NT2/D1 (cell line): ENCODE data around the gene MTMR3.
"Not testable (repeated sequence)": the region's sequence is repeated elsewhere in the genome, so short reads cannot be mapped to it uniquely, and the experiment has no call there.

ENCODE experiments used
- DNase-seq: peaks from one replicate; pipeline ENCODE4 v3.0.0-alpha.2; 2011; ENCODE audit warnings: low read depth, low spot score
- H3K27me3 ChIP-seq: 2 replicates; pipeline ENCODE4 v1.6.0; 2011; ENCODE audit warnings: mild to moderate bottlenecking; ENCODE audit not compliant: insufficient read length, insufficient read depth
- H3K36me3 ChIP-seq: 2 replicates; pipeline ENCODE4 v1.6.1; 2011; ENCODE audit warnings: mild to moderate bottlenecking, low read length, mixed read lengths; ENCODE audit not compliant: insufficient read depth, insufficient read length
- H3K4me1 ChIP-seq: 2 replicates; pipeline ENCODE4 v1.5.1; 2011; ENCODE audit not compliant: insufficient read depth, insufficient read length
- H3K4me3 ChIP-seq: 2 replicates; pipeline ENCODE4 v1.5.1; 2011; ENCODE audit warnings: low read depth; ENCODE audit not compliant: insufficient read length
- H3K9ac ChIP-seq: 2 replicates; pipeline ENCODE4 v1.6.0; 2011; ENCODE audit warnings: low read depth; ENCODE audit not compliant: insufficient read length
- H3K9me3 ChIP-seq: 2 replicates; pipeline ENCODE4 v1.5.1; 2011; ENCODE audit warnings: mild to moderate bottlenecking, low read length; ENCODE audit not compliant: insufficient read depth
- SUZ12 ChIP-seq: IDR thresholded peaks from 2 replicates; pipeline ENCODE4 v1.6.1; 2011; ENCODE audit not compliant: insufficient read length, insufficient read depth; ENCODE audit errors: extremely low read depth
- YY1 ChIP-seq: IDR thresholded peaks from 2 replicates; pipeline ENCODE4 v1.6.1; 2011; ENCODE audit not compliant: insufficient read length, insufficient read depth
- ZNF274 ChIP-seq: IDR thresholded peaks from 2 replicates; pipeline ENCODE4 v1.6.1; 2011; ENCODE audit warnings: mild to moderate bottlenecking, low read depth, low read length

MTMR3 gene

DNA sequence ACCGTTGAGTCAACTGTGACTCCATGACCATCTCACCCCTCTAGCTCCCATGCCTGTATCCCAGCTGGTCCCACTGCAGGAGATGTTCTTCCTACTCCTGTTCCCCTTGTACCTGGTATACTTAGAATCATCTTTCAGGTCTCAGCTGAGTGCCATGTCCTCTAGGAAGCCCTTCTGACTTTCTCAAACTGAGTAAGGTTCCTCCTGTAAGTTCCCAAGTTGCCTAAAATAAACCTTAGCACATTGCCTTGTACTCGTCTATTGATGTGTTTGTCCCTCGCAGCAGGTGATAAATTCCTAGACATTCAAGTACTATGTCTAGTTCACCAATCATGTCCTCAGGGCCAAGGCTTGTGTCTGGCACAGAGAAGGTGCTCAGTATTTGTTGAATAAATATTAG lies 26.5 kb upstream of the MTMR3 start:
- Histone ChIP-seq H3K9ac (no peak overlapping the region), H3K27me3 (no peaks in the 10 kb centered on the region), H3K9me3 (no peaks in the 10 kb centered on the region), H3K4me3 (no peak overlapping the region), H3K36me3 (no peaks in the 10 kb centered on the region), H3K4me1 (no peaks in the 10 kb centered on the region)
- TF ChIP-seq ZNF274 (no peak), SUZ12 (no peak), YY1 (no peak)
- DNase-seq, result no peak

DNA sequence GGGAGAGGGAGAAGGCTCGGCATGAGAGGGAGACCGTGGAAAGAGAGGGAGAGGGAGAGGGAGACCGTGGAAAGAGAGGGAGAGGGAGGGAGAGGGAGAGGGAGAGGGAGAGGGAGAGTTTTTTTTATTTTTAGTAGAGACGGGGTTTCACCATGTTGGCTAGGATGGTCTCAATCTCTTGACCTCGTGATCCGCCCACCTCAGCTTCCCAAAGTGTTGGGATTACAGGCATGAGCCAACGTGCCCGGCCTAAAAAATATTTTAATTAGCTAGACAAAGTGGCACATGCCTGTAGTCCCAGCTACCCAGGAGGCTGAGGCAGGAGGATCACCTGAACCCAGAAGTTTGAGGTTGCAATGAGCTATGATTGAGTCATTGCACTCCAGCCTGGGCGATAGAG lies 23.9 kb upstream of the MTMR3 start:
- not testable (repeated sequence) for H3K9me3 ChIP-seq, H3K36me3 ChIP-seq, H3K9ac ChIP-seq, H3K27me3 ChIP-seq, DNase-seq, H3K4me3 ChIP-seq, H3K4me1 ChIP-seq

DNA sequence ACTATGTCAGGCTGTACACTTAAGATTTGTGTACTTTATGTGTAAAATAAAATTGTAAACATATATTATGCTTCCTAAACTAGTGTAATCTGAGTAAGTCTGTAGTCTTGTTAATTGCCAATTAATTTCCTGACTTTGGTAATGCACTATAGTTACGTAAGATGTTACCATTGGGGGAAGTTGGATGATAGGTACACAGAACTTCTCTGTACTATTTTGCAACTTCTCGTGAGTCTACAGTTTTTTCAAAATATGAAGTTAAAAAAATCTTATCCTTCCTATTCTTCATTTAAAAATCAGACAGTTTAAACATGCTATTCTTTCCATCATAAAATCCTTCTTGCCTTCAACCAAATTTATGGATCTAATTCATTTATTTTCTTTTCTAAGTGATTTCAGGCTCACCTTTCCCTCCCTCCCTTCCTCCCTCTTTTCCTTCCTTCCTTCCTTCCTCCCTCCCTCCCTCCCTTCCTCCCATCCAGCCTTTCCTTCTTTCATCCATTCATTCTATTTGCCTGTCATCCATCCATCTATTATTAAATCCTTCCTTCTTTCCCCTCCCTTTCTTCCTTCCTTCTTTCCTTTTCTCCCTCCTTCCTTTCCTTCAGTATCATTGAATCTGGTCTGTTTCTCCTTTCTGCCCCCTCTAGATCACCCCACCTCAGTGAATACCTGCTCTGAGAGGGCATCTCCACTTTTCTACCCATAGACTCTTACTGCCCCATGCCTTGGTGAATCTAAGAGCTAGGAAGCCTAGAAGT lies 22.8 kb upstream of the MTMR3 start:
- TF ChIP-seq ZNF274 (no peak), SUZ12 (no peak), YY1 (no peak)
- DNase-seq, result no peak
- no peaks in the 10 kb centered on the region for H3K9me3 ChIP-seq
- no peaks in the 10 kb centered on the region for H3K27me3 ChIP-seq
- H3K4me3 ChIP-seq, result no peak overlapping the region
- H3K4me1 ChIP-seq, result no peaks in the 10 kb centered on the region
- no peak overlapping the region for H3K9ac ChIP-seq
- no peaks in the 10 kb centered on the region for H3K36me3 ChIP-seq

DNA sequence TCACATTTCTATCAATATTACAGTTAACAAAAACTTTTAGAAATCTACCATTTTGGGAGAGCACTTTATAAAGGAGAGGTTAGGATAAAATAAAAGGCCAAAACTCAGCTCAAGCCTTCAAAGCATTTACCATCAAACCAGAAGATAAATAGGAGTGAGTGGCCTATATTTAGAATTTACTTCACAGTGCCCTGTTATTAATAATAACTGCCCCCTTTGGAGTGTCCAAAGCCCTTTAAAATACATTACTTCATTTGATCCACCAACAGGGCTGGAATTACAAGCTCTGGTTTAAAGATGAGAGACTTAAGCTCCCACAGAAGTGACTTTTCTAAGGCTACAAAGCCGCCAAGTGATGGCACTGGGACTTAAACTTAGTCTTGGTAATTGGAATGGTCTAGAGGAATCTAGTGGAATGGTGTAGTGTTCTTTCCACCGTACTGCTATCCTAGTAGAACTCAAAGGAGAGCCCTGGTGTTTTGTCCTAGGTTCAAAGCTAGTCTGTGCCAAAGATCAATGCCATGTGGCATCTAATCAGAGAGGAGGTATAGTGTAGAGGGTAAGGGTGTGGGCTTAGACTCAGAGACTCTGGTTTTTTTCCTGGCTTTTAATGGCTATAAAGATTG lies 21.2 kb upstream of the MTMR3 start:
- TF ChIP-seq SUZ12, result no peak
- TF ChIP-seq YY1, result no peak
- TF ChIP-seq ZNF274, result no peak
- no peaks in the 10 kb centered on the region for H3K9me3 ChIP-seq
- no peaks in the 10 kb centered on the region for H3K36me3 ChIP-seq
- no peak for DNase-seq
- no peaks in the 10 kb centered on the region for H3K27me3 ChIP-seq
- no peak overlapping the region for H3K9ac ChIP-seq
- no peak overlapping the region for H3K4me3 ChIP-seq
- H3K4me1 ChIP-seq, result no peaks in the 10 kb centered on the region

DNA sequence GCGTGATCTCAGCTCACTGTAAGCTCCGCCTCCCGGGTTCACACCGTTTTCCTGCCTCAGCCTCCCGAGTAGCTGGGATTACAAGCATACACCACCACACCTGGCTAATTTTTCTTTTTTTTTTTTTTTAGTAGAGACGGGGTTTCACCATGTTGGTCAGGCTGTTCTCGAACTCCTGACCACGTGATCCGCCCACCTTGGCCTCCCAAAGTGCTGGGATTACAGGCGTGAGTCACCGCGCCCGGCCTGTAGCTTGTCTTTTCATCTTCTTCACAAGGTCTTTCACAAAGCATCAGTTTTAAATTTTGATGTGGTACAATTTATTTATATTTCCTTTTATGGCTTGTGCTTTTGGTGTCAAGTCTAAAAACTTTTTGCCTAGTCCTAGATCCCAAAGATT lies 17.4 kb upstream of the MTMR3 start:
- not testable (repeated sequence) for H3K27me3 ChIP-seq, H3K9me3 ChIP-seq, H3K4me3 ChIP-seq, DNase-seq, H3K9ac ChIP-seq, H3K4me1 ChIP-seq, H3K36me3 ChIP-seq

DNA sequence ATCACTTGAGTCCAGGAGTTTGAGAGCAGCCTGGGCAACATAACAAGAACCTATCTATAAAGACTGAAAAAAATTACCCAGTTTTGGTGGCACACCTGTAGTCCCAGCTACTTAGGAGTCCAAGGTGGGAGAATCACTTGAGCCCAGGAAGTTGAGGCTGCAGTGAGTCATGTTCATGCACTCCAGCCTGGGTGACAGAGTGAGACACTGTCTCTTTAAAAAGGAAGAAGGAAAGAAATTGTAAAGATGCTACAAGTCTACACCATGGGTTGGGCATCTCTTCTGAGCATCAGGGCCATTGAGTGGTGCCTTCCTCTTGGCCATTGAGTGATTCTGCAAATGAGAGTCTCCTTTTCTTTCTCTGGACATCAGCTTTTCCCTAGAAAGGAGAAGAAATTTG lies 15.7 kb upstream of the MTMR3 start:
- H3K4me3 ChIP-seq, result no peak overlapping the region
- no peak overlapping the region for H3K9ac ChIP-seq
- H3K36me3 ChIP-seq, result no peaks in the 10 kb centered on the region
- no peak for DNase-seq
- no peaks in the 10 kb centered on the region for H3K27me3 ChIP-seq
- H3K9me3 ChIP-seq, result no peaks in the 10 kb centered on the region
- TF ChIP-seq YY1, result no peak
- H3K4me1 ChIP-seq, result no peaks in the 10 kb centered on the region

DNA sequence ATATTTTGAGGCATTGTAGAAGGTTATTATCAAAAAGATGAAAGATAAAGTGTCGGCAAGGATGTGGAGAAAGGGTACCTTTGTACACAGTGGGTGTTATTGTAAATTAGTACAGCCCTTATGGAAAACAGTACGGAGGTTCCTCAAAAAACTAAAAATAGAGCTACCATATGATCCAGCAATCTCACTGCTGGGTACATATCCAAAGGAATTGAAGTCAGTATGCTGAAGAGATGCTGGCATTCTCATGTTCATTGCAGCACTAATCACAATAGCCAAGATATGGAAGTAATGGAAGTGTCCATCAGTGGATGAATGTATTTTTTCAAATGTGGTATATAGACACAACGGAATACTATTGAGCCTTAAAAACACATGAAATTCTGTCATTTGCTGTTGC lies 15.1 kb upstream of the MTMR3 start:
- no peak overlapping the region for H3K9ac ChIP-seq
- no peaks in the 10 kb centered on the region for H3K4me1 ChIP-seq
- TF ChIP-seq YY1, result no peak
- TF ChIP-seq SUZ12, result no peak
- no peak for TF ChIP-seq ZNF274
- H3K4me3 ChIP-seq, result no peak overlapping the region
- H3K9me3 ChIP-seq, result no peaks in the 10 kb centered on the region
- no peaks in the 10 kb centered on the region for H3K27me3 ChIP-seq
- no peak for DNase-seq
- no peaks in the 10 kb centered on the region for H3K36me3 ChIP-seq

DNA sequence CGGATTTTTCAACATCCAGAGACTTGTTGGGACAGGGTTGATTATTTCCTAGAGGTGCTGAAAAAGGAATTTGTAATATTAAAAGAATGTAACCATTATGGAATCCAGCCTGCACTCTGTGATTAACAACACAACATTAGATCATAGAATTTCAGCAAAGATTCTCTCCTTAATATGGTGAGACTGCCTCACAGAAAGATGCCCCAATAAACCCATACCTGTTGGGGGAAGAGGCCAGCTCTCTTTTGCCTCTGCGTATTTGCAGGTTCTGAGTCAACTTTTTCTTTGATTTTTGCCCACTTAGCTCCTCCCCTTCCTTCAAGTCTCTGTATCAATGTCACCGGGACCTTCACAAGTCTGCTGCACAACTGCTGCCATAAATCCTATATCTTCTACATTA lies 12.4 kb upstream of the MTMR3 start:
- H3K36me3 ChIP-seq, result no peaks in the 10 kb centered on the region
- H3K4me3 ChIP-seq, result no peak overlapping the region
- DNase-seq, result no peak
- no peaks in the 10 kb centered on the region for H3K4me1 ChIP-seq
- H3K9me3 ChIP-seq, result no peaks in the 10 kb centered on the region
- TF ChIP-seq ZNF274, result no peak
- TF ChIP-seq SUZ12, result no peak
- TF ChIP-seq YY1, result no peak
- H3K9ac ChIP-seq, result no peak overlapping the region
- no peaks in the 10 kb centered on the region for H3K27me3 ChIP-seq
